ENCODE measurements around the gene GRM2.

The GRM2 gene

GRCh38 chr3:51706021-51706485 is 815 bp upstream of the GRM2 start:
- DNase-seq = no peak

- DNase-seq = no peak
Measured at GRCh38 chr3:51708216-51708845, 1.5 kb downstream of the GRM2 start.

GRCh38 chr3:51709004-51709420 is 2.1 kb downstream of the GRM2 start:
- DNase-seq = no peak

- DNase-seq = no peak
Measured at GRCh38 chr3:51709675-51710074, 2.8 kb downstream of the GRM2 start.

- no peak for DNase-seq
Measured at GRCh38 chr3:51710631-51711351, 3.9 kb downstream of the GRM2 start.

- no peak for DNase-seq
Measured at GRCh38 chr3:51711352-51712037, 4.6 kb downstream of the GRM2 start.

GRCh38 chr3:51712038-51712420 is 5.2 kb downstream of the GRM2 start:
- no peak for DNase-seq

GRCh38 chr3:51712511-51712931 is 5.7 kb downstream of the GRM2 start:
- no peak for DNase-seq

- no peak for DNase-seq
Measured at GRCh38 chr3:51712963-51713362, 6.1 kb downstream of the GRM2 start.

GRCh38 chr3:51715231-51715976 is 8.5 kb downstream of the GRM2 start:
- DNase-seq = no peak

GRCh38 chr3:51715977-51716294 is 9.1 kb downstream of the GRM2 start:
- no peak for DNase-seq

GRCh38 chr3:51716805-51717204 is 9.9 kb downstream of the GRM2 start:
- no peak for DNase-seq

GRCh38 chr3:51717446-51717845 is 10.6 kb downstream of the GRM2 start:
- no peak for DNase-seq

- DNase-seq = no peak
Measured at GRCh38 chr3:51717947-51718346, 11.1 kb downstream of the GRM2 start.

- peak in 1 of 2 experiments; percentile 32 for DNase-seq
Measured at GRCh38 chr3:51718547-51719409, 11.9 kb downstream of the GRM2 start.

GRCh38 chr3:51719410-51720025 is 12.7 kb downstream of the GRM2 start:
- DNase-seq = no peak

- no peak for DNase-seq
Measured at GRCh38 chr3:51720292-51721061, 13.6 kb downstream of the GRM2 start.

- no peak for DNase-seq
Measured at GRCh38 chr3:51721062-51721745, 14.3 kb downstream of the GRM2 start.

- DNase-seq = no peak
Measured at GRCh38 chr3:51722362-51722761, 15.5 kb downstream of the GRM2 start.

- no peak for DNase-seq
Measured at GRCh38 chr3:51727500-51727899, 20.6 kb downstream of the GRM2 start.
